ENCODE data around the gene NCOA5. TPM values are rescaled to one million over a fixed set of nuclear protein-coding genes. Genes with fewer than 3 reads are reported as not detected.

The NCOA5 gene
- total RNA-seq, 1 experiment from 2014 or later = 16.5 TPM

GRCh38 chr20:46028772-46029371, 60.9 kb downstream of the NCOA5 start, which contains the start of gene SLC12A5 (continued):
- TF ChIP-seq JUN (CRISPR knock-in tag; IDR thresholded peaks at IDR 0.05) (no peak), ATF1 (CRISPR knock-in tag; IDR thresholded peaks at IDR 0.05) (no peak), FOXP1 (CRISPR knock-in tag; IDR thresholded peaks at IDR 0.05; ENCODE audit: borderline replicate concordance) (no peak), MYBL2 (CRISPR knock-in tag; IDR thresholded peaks at IDR 0.05) (no peak), ZNF219 (CRISPR knock-in tag; IDR thresholded peaks at IDR 0.05; ENCODE audit: borderline replicate concordance) (no peak), NR2C2 (CRISPR knock-in tag; IDR thresholded peaks at IDR 0.05) (no peak; the same call in 1 of the 2 replicates), ZNF425 (CRISPR knock-in tag; conservative IDR thresholded peaks at IDR 0.05) (no peak), ERG (CRISPR knock-in tag; IDR thresholded peaks at IDR 0.05) (no peak)

DNA sequence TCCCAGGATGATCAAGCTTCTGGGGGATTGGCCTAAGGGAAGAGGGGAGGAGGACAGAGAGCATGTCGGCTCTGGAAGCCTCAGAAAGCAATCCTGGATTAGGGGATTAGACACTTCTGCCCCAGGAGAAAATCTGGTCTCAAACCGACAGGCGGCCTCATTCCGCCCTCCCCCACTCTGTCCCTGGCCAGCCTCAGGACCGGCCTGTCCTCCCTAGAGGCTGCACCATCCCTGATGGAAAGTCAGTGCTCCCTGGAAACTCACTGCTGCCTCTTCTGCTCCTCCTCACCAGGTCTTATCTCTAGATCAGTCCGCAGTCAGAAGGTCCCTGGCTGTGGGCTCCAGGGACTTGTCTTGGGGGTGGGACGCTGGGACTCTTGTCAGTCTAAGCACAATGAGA, 61.7 kb downstream of the NCOA5 start:
- ChIA-PET CTCF (interaction anchor here (1.5 to 4.9 kb wide), 5 partner anchors 14 to 138 kb away, joined by 3 to 40 read pairs (median 15); no protein-coding TSS in a partner anchor), POLR2A (no interaction called here)
- no peaks in the 10 kb centered on the region for H3K9me3 Mint-ChIP-seq
- H3K27ac Mint-ChIP-seq = no peak overlapping the region
- DNase-seq (ENCODE audit: low spot score) = no peak
- no peaks in the 10 kb centered on the region for H3K36me3 Mint-ChIP-seq
- H3K27me3 Mint-ChIP-seq (ENCODE audit: low read depth) = peaks cover 99% of the 10 kb centered on the region
- no peak overlapping the region for H3K4me3 Mint-ChIP-seq
- no peak for ATAC-seq
- peaks cover 2% of the 10 kb centered on the region for H3K4me1 Mint-ChIP-seq
- TF ChIP-seq, protein P1, sequence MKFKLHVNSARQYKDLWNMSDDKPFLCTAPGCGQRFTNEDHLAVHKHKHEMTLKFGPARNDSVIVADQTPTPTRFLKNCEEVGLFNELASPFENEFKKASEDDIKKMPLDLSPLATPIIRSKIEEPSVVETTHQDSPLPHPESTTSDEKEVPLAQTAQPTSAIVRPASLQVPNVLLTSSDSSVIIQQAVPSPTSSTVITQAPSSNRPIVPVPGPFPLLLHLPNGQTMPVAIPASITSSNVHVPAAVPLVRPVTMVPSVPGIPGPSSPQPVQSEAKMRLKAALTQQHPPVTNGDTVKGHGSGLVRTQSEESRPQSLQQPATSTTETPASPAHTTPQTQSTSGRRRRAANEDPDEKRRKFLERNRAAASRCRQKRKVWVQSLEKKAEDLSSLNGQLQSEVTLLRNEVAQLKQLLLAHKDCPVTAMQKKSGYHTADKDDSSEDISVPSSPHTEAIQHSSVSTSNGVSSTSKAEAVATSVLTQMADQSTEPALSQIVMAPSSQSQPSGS (CRISPR knock-in tag; IDR thresholded peaks at IDR 0.05; ENCODE audit: borderline replicate concordance, low read depth) = no peak
- TF ChIP-seq FOXJ3 (CRISPR knock-in tag; IDR thresholded peaks at IDR 0.05; ENCODE audit: borderline replicate concordance) = no peak
- no peak for TF ChIP-seq ZNF671 (CRISPR knock-in tag; IDR thresholded peaks at IDR 0.05)
- no peak for TF ChIP-seq CREB1 (CRISPR knock-in tag; IDR thresholded peaks at IDR 0.05)
- no peak for TF ChIP-seq ZNF396 (CRISPR knock-in tag; IDR thresholded peaks at IDR 0.05; ENCODE audit: borderline replicate concordance)
- no peak for TF ChIP-seq NFYB (CRISPR knock-in tag; conservative IDR thresholded peaks at IDR 0.05; ENCODE audit: low read depth)
- TF ChIP-seq EMX1 (CRISPR knock-in tag; IDR thresholded peaks at IDR 0.05) = no peak
- TF ChIP-seq NR2C2 (CRISPR knock-in tag; IDR thresholded peaks at IDR 0.05) = no peak
- TF ChIP-seq E2F4 (CRISPR knock-in tag; IDR thresholded peaks at IDR 0.05; ENCODE audit: borderline replicate concordance, low read depth) = no peak
- no peak for TF ChIP-seq ZNF121 (CRISPR knock-in tag; IDR thresholded peaks at IDR 0.05)
- no peak for TF ChIP-seq PRRX2 (CRISPR knock-in tag; IDR thresholded peaks at IDR 0.05)
- TF ChIP-seq AFF4 (CRISPR knock-in tag; IDR thresholded peaks at IDR 0.05; ENCODE audit: borderline replicate concordance) = no peak
- no peak for TF ChIP-seq GTF2I (CRISPR knock-in tag; conservative IDR thresholded peaks at IDR 0.05)
- TF ChIP-seq PREB (CRISPR knock-in tag; IDR thresholded peaks at IDR 0.05; ENCODE audit: borderline replicate concordance) = no peak
- TF ChIP-seq, protein P2, sequence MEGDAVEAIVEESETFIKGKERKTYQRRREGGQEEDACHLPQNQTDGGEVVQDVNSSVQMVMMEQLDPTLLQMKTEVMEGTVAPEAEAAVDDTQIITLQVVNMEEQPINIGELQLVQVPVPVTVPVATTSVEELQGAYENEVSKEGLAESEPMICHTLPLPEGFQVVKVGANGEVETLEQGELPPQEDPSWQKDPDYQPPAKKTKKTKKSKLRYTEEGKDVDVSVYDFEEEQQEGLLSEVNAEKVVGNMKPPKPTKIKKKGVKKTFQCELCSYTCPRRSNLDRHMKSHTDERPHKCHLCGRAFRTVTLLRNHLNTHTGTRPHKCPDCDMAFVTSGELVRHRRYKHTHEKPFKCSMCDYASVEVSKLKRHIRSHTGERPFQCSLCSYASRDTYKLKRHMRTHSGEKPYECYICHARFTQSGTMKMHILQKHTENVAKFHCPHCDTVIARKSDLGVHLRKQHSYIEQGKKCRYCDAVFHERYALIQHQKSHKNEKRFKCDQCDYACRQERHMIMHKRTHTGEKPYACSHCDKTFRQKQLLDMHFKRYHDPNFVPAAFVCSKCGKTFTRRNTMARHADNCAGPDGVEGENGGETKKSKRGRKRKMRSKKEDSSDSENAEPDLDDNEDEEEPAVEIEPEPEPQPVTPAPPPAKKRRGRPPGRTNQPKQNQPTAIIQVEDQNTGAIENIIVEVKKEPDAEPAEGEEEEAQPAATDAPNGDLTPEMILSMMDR (IDR thresholded peaks at IDR 0.05) = no peak
- no peak for TF ChIP-seq ATF3 (CRISPR knock-in tag; conservative IDR thresholded peaks at IDR 0.05)
- no peak for TF ChIP-seq ZNF219 (CRISPR knock-in tag; IDR thresholded peaks at IDR 0.05; ENCODE audit: borderline replicate concordance)
